ENCODE data around the gene SCD5.

SCD5 gene

DNA sequence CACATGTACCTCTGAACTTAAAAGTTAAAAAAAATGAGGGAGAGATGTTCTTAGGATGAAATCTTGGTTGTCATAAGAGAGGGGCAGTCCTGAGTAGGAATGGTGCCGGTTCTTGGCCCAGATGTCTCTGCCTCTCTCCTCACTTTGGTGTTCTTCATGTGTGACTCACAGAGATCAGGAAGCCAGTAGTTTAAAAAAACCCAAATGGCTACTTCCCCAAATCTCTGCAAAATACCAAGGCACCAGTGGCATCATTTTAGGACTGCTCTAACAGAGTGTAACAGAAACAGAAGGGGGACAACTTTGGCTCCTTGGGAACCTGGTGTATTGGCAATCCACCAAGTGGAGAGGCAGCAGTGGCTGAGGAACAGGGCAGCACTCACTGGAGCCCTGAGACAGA lies 116.8 kb downstream of the SCD5 start:
- no peak for DNase-seq

- DNase-seq = no peak
Measured at GRCh38 chr4:82680834-82681233, 117.8 kb downstream of the SCD5 start.

- DNase-seq = no peak
Measured at GRCh38 chr4:82679531-82679930, 119.1 kb downstream of the SCD5 start.

DNA sequence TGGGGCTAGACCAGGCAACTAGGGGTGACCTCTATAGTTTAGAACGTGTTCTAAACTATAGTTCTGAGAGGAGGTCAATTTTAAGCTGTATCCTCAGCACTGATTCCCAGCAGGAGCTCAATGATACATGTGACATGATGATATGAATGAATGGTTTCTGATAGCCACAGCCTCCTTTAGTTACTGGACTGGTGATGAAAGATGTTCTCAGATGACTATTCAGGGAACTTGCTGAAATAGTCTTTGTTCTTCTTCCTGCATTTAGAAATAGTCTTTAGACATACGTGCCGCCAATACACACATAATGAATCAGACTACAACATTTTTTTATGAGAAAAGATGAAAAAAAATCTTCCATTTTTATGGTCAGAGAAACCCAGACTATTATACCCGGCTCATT lies 120.5 kb downstream of the SCD5 start:
- DNase-seq = no peak

- DNase-seq = no peak
Measured at GRCh38 chr4:82677327-82677726, 121.3 kb downstream of the SCD5 start.

GRCh38 chr4:82667761-82668480 lies 130.7 kb downstream of the SCD5 start:
- DNase-seq = no peak

DNA sequence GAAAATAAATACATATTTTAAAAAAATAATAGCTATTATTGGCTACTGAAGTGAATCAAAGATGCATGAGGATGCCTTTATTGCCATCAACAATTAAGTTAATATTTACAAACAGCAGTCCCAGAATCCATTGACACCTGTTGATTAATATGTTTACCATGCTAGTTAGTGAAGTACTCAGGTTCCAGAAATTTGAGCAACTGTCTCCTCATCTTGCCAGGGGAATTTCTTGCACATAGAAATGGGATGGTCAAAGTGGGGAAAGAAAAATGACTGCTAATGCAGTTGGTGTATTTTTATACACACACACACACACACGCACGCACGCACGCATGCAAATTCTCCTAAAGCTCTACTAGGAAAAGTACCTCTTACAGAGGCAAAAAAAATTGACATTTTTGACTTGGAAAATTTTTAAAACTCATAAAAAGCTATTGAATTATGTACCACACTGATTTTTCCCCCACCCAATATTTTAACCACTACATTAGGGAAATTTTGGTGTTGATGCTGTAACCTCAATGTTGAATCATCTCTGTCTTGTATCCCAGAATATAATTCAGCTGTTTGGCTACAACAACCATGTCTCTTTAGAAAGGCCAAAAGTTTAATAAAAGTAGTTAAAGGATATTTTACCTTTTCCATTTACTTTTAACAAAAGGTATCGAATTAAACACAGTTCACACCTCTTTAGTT lies 131.5 kb downstream of the SCD5 start:
- DNase-seq = no peak

GRCh38 chr4:82661181-82661992 lies 137.2 kb downstream of the SCD5 start:
- DNase-seq = no peak

GRCh38 chr4:82652062-82652461 lies 146.5 kb downstream of the SCD5 start:
- no peak for DNase-seq

DNA sequence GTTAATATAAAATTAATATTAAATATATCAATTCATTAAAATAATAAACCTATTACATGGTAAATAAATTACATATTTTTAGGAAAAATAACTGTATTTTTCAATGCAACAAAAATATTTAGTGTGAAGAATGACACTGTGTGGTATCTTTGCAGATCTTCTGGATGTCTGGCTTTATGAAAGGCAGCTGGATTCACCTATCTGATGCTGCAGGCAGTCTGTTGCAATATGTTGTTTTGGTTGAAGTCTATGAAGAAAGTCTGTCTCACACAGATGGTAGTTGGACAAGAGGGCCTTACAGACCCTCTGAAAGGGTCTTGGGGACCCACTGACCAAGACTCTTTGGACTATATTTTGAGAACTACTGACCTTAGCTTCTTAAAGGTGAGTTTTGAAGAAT lies 147.7 kb downstream of the SCD5 start:
- no peak for DNase-seq

GRCh38 chr4:82648356-82648755 lies 150.2 kb downstream of the SCD5 start:
- no peak for DNase-seq

DNA sequence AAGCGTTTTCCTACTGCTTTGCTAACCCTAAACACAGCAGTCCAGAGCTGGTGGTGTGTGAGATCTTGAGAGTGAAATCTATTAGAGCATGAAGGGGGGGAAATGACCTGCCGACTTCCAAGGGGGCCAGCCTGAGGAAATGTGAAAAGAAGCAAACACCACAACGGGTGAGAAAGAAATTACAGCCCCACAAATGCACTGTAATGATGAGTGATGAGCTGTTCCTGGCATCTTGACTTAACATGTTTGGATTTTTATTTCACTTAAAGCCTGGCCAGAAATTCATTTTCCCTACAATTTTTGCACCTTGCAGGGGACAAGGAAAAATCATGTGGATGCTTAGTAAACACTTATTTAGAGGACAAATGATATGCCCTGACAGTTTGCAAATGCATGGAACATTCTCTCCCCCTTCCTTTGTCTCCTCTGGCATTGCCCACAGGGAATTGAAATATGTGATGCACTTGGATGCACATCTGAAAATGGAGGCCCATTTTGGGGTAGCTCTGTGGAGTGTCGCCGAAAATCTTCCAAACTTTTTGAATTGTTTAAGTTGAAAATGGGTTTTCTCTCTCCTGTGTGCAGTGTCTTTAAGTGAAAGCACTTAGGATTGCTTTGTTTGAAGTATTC lies 152.5 kb downstream of the SCD5 start:
- no peak for DNase-seq

- no peak for DNase-seq
Measured at GRCh38 chr4:82644734-82645126, 153.9 kb downstream of the SCD5 start.

GRCh38 chr4:82643994-82644733 lies 154.4 kb downstream of the SCD5 start:
- no peak for DNase-seq

DNA sequence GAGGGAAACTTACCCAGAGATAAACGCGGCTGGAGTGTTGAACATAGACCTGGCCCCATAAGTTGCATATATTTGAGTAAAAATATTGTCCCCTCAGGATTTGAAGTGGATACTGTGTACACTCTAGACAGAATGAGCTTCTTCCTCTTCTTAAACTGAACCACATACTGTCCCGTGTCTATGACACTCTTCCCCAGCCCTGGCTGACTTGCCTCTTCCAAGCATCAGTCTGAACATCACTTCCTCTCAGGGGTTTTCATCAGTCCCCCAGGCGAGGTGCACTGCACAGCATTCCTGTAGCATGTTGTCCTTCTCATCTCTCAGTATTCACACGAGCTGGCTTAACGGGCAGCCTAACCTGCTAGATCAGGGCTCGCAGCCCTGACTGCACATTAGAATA lies 156.3 kb downstream of the SCD5 start:
- no peak for DNase-seq

DNA sequence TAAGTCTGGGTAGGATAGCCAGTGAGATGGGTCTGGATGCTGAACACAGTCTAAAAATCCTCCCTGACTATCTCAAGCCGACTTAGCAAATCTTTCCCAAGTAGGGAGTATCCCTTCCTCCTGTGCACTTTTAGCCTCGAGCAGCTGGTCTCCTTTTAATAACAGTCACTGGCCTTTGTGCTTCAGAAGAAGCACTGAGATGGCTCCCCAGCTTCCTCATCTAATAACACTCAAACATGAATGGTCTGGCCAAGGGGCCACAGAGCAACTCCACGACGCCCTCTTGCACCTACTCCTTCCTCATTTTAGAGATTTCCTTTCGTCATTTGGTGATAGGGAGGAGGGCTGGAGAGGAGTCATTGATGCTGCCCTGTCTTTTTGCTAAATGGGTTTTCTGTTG lies 158.1 kb downstream of the SCD5 start:
- DNase-seq = no peak

- no peak for DNase-seq
Measured at GRCh38 chr4:82639971-82640370, 158.6 kb downstream of the SCD5 start.

DNA sequence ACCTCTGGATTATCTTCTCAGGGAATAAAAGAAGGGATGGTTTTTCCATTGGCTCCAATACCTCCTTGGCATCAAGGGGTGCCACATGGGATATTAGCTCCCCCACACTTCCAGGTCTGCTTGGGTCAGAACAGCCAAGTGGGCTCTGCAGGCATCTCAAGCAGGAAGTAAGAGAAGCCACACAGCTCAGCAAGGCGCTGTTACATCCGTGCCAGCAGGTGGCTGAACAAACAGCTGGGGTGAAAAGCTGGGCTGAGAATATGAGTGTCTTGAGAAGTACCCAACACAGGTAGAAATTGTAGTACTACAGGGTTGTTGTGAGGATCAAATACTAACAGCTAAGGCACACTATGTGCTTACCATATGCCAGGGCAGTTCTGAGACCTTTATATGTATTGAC lies 160.1 kb downstream of the SCD5 start:
- no peak for DNase-seq

GRCh38 chr4:82630079-82630478 lies 168.5 kb downstream of the SCD5 start:
- DNase-seq = no peak

DNA sequence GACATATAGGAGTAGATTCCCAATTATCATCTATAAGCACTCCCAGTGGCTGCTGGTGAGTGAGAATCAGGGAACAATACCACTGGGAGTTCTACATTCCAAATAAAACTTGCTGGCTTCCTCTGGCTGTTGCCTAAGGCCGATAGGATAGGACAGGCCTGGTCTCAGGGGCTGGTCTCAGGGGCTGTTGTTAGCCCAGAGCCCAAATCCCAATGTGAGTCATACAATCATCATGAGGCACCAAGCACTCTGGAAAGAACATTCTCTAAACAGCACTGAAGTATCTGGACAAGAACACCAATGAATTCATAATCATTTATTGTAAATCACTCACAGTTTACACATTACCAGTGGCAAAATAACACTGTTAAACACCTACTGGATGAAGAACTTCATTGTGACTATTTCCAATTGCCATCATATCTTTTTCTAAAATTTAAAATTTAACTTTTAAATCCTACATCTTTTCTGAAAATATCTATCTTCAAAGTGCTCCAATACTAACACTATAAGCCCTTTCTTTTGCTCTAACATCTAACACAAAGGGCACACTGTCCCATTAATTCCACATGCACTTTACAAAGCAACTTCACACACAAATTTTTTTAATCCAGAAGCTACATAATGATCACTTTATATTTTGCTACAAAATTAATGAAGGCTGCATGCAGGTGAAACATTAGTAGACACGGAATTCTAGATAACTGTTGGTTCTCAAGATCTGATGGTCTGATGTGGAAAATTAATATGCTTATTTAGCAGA lies 169.2 kb downstream of the SCD5 start:
- no peak for DNase-seq

DNA sequence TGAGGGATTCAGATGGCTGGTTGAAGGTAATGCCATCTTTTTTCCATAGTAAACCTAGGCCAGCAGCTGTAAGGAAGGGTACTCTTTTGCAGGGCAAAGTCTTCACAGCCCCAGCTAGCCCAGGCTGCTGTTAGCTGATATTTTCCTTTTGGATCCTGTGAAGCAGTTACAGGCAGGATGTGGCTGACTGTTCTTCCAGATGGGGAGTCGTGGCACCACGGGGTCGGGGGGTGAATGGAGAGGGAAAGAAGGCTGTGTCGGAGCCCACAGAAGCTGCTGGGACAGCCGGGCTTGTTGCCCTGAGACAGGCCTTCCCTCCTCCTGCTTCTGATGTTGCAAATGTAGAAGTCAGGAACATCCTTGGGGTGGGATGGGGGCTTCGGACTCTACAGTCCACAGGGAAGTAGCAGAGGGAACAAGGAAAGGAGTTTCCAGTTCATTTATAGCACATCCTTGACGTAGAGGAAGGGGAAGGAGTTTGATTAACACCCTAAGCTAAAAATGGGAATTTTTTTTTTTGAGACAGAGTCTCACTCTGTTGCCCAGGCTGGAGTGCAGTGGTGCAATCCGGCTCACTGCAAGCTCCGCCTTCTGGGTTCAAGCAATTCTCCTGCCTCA lies 172.2 kb downstream of the SCD5 start:
- DNase-seq = no peak
